LNCaP clone FGC (cell line): ENCODE data around the gene NFIB.

Experiments used
- DNase-seq: peaks from one replicate; pipeline ENCODE4 v3.0.0-alpha.2; 2011; ENCODE audit warnings: low read depth
- H3K4me3 ChIP-seq: 2 replicates; pipeline ENCODE4 v1.5.1; 2011; ENCODE audit warnings: mild to moderate bottlenecking, low read depth, low read length, control low read depth
- TF ChIP-seq, protein P1 (sequence below): IDR thresholded peaks from 2 replicates; pipeline ENCODE4 v1.5.1; 2012; ENCODE audit warnings: mild to moderate bottlenecking; ENCODE audit not compliant: control insufficient read depth, insufficient read depth; ENCODE audit errors: extremely low read depth

Gene NFIB

DNA sequence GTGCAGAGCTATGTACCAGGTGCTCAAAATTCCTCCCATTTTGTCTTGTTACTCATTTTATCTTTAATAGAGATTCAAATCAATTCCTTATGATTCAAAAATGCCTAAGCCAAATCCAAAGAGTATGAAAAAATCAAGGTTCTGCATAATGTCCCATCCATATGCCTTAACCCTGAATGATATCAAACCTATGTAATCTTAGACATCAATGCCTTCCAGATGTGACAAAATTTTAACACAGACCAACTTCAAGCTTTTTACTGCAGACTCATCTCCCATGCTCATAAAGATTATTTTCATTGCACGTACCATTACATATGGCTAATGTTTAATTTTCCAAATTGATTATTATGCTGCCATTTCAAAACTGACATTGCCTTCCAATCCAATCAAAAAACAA is 122.4 kb downstream of the NFIB start:
- H3K4me3 ChIP-seq = no peak overlapping the region
- DNase-seq = no peak
- TF ChIP-seq, protein P1, sequence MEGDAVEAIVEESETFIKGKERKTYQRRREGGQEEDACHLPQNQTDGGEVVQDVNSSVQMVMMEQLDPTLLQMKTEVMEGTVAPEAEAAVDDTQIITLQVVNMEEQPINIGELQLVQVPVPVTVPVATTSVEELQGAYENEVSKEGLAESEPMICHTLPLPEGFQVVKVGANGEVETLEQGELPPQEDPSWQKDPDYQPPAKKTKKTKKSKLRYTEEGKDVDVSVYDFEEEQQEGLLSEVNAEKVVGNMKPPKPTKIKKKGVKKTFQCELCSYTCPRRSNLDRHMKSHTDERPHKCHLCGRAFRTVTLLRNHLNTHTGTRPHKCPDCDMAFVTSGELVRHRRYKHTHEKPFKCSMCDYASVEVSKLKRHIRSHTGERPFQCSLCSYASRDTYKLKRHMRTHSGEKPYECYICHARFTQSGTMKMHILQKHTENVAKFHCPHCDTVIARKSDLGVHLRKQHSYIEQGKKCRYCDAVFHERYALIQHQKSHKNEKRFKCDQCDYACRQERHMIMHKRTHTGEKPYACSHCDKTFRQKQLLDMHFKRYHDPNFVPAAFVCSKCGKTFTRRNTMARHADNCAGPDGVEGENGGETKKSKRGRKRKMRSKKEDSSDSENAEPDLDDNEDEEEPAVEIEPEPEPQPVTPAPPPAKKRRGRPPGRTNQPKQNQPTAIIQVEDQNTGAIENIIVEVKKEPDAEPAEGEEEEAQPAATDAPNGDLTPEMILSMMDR = no peak

DNA sequence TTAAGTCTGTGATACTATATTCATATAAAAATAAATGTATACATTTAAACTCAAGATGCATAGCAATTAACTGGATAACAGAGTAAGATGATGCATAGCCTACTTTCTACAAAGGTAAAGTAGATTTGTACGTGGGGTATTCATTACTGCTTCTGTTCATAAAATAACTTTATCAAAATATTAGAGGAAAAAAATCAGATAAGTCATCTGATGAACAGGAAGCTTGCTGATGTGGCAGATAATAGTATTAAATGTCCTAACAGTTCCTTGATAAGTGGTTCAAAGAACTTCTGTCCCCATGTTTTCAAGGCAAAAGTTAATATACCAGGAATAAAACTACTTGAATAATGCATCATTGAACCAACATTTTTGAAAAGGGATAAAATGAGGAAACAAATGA is 123.7 kb downstream of the NFIB start:
- no peak for DNase-seq
- TF ChIP-seq, protein P1 = no peak
- no peak overlapping the region for H3K4me3 ChIP-seq

DNA sequence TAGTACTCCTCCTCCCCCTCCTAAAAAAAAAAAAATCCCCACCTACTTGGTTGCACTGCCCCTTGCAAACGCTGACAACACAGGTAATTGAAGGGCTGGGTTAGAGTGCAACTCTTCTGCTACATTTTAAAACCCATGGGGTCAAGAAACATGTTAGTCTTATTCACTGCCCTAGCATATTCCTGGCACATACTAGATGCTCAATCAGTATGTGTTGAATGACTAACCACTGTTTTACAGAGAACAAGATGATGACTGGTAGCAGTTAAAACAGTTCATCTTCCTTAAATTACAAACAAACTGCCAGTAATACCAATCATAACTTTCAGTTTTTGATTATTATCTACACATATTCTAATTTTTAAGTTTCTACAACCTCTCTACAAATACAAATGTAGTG is 124.4 kb downstream of the NFIB start:
- no peak for DNase-seq
- no peak overlapping the region for H3K4me3 ChIP-seq
- TF ChIP-seq, protein P1 = no peak

- TF ChIP-seq, protein P1 = no peak
- H3K4me3 ChIP-seq = no peak overlapping the region
- DNase-seq = no peak
These were observed 124.8 kb downstream of the NFIB start for GRCh38 chr9:14189146-14189545.

GRCh38 chr9:14188538-14188937 is 125.4 kb downstream of the NFIB start:
- DNase-seq = no peak
- TF ChIP-seq, protein P1 = no peak
- no peak overlapping the region for H3K4me3 ChIP-seq

GRCh38 chr9:14188011-14188410 is 125.9 kb downstream of the NFIB start:
- DNase-seq = no peak
- H3K4me3 ChIP-seq = no peak overlapping the region
- TF ChIP-seq, protein P1 = no peak

- TF ChIP-seq, protein P1 = no peak
- no peak for DNase-seq
- H3K4me3 ChIP-seq = no peak overlapping the region
These were observed 127.8 kb downstream of the NFIB start for GRCh38 chr9:14186096-14186495.
